Kidney glomerular epithelial cell (primary cell): ENCODE results near the gene NIPSNAP2.
A peak's percentile ranks its signal among the peaks of the same experiment; 100 is the strongest.
"Not testable (repeated sequence)": the region's sequence is repeated elsewhere in the genome, so short reads cannot be mapped to it uniquely, and the experiment has no call there.

Experiments
- DNase-seq: peaks from one replicate; lab custom pipeline; 2025; lab: John Stamatoyannopoulos, UW

Gene NIPSNAP2

GRCh38 chr7:56047446-56048116, 83.2 kb downstream of the NIPSNAP2 start:
- peak; percentile 67 for DNase-seq

GRCh38 chr7:56048245-56048644, 83.9 kb downstream of the NIPSNAP2 start:
- DNase-seq: no peak

- not testable (repeated sequence) for DNase-seq
Measured at GRCh38 chr7:56048763-56049162, 84.4 kb downstream of the NIPSNAP2 start.
